Cardiac fibroblast (primary cell): ENCODE data around the gene IQGAP1.

Experiments
- DNase-seq, 2 donors: peaks; one replicate each; pipeline versions ENCODE4 v3.0.0 to v3.0.0-alpha.2; 2010; ENCODE audit warnings: low read depth in 2 of 2
- H3K4me3 ChIP-seq, 2 donors: replicated peaks in 1 of 2; 1 replicate in 1 of 2; 2 replicates in 1 of 2; pipeline ENCODE4 v1.5.1; 2011; ENCODE audit warnings: low read depth in 2 of 2, low read length in 2 of 2, mild to moderate bottlenecking in 2 of 2, moderate library complexity in 1 of 2
- TF ChIP-seq, protein P1 (sequence below): IDR thresholded peaks from one replicate; pipeline ENCODE4 v1.5.1; 2011; ENCODE audit warnings: low read depth, mild to moderate bottlenecking, low read length, inconsistent platforms

Gene IQGAP1

DNA sequence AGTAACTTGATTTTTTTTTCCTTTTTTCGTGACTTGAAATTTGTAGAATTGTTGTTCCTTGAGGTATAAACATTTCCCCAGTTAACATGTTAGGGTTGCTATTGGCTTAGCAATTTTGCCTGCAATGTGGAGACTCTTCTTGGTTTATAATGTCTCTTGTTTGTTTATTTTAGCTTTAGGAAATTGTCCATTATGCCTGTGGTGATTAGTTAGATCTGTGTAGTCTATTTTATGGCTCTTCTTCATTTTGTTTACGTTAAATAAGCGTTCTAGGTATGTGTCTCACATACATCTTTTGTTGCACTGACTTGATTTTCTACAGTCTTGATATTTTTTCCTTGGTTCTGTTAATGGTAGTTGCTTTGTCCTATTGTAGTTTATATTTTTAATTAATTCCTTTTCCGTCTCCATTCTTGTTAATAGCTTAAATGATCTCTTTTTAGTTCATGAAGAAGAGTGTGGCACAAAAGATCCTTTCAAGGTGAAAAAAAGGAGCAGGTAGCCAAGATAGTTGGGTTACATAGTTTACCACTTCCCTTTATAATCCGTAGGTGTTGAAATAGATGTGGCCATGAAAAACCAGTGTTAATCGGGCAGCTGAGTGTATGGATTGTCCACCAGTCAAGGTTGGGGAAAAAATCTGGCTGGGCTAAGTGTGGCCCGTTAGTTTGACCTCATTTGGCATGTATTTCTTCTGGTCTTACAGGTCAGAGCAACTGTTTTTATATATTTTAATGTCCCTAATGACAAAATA lies 12.1 kb downstream of the IQGAP1 start:
- TF ChIP-seq, protein P1, sequence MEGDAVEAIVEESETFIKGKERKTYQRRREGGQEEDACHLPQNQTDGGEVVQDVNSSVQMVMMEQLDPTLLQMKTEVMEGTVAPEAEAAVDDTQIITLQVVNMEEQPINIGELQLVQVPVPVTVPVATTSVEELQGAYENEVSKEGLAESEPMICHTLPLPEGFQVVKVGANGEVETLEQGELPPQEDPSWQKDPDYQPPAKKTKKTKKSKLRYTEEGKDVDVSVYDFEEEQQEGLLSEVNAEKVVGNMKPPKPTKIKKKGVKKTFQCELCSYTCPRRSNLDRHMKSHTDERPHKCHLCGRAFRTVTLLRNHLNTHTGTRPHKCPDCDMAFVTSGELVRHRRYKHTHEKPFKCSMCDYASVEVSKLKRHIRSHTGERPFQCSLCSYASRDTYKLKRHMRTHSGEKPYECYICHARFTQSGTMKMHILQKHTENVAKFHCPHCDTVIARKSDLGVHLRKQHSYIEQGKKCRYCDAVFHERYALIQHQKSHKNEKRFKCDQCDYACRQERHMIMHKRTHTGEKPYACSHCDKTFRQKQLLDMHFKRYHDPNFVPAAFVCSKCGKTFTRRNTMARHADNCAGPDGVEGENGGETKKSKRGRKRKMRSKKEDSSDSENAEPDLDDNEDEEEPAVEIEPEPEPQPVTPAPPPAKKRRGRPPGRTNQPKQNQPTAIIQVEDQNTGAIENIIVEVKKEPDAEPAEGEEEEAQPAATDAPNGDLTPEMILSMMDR: no peak
- no peak overlapping the region for H3K4me3 ChIP-seq
- peak in 1 of 2 donors; percentile 34 for DNase-seq

DNA sequence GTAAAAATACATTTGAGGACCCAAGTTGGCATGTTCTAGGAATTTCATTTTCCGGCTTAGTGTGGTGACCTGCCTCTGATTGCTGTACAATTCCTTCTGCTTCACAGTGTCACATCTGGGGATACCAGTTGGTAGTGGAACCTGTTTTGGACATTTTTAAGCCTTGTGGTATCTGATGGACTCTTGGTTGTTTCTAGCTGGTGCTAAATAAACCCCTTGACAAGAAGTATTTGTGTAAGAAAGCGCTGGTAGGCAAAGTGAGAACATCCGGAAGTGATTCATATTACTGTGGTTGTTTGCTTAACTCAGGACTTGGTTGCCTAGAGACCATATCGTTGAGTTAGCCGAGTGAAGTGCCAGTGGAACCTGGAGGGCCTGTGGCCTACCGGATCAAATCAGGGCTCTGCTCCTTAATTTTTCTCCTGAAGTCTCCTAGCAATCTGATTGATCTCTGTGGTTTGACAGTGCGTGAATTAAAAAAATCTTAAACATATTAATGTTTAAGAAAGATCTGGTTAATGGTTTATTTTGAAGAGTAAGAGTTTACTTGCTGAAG lies 12.8 kb downstream of the IQGAP1 start:
- no peak overlapping the region for H3K4me3 ChIP-seq
- peak; percentile 97 to 98 for DNase-seq
- TF ChIP-seq, protein P1: no peak

DNA sequence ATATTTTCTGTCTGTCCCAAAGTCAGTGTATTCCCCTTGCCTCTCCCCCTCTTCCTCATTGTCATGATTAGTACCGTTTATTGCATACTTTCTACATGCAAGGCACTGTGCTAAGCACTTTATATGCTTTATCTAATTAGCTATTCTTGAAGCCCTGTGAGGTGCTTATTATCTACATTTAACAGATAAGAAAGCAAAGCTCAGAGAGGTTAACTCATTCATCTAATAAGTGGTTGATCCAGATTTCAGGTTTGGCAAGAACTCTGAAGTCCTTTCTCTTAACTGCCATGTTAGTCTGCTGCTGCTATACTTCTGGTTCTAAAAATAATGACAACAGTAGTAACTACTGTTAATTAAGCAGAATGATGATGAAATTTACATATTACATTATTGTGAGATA lies 13.5 kb downstream of the IQGAP1 start:
- H3K4me3 ChIP-seq: no peak overlapping the region
- TF ChIP-seq, protein P1: no peak
- DNase-seq: no peak

DNA sequence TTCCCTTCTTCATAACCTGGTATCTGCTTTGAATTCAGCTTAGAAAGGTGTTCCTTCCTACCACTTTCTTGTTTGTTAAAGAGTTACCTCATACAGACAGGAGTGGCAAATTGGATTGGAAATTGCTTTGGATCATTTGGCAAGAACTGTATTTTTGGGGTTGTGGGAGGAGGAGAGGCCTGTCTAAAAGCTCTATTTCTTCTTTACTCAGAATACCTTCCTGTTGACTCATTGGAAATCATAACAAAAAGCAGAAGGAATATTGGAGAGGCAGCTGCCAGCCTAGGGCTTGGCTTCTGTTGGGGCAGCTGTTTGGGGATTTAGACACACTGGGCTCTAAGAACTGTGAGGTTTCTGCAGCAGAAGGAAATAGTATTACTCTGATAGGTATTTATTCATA lies 14.2 kb downstream of the IQGAP1 start:
- H3K4me3 ChIP-seq: no peak overlapping the region
- TF ChIP-seq, protein P1: no peak
- peak; percentile 86 to 89 for DNase-seq

DNA sequence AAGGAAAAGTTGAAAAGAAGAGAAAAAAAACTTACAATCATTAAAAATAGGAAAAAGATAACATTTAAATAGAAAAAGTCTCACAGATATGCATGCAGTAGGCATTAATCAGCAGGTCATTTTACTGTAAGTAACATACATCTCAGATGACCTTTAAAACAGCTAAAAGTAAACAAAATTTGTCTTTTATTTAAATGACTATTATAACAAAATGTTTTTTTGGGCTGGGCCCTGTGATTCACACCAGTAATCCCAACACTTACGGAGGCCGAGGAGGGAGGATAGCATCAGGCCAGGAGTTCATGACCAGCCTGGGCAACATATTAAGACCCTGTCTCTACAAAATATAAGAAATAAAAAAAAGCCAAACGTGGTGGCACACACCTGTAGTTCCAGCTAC lies 14.7 kb downstream of the IQGAP1 start:
- DNase-seq: peak in 1 of 2 donors; percentile 35
- H3K4me3 ChIP-seq: no peak overlapping the region
- TF ChIP-seq, protein P1: no peak

DNA sequence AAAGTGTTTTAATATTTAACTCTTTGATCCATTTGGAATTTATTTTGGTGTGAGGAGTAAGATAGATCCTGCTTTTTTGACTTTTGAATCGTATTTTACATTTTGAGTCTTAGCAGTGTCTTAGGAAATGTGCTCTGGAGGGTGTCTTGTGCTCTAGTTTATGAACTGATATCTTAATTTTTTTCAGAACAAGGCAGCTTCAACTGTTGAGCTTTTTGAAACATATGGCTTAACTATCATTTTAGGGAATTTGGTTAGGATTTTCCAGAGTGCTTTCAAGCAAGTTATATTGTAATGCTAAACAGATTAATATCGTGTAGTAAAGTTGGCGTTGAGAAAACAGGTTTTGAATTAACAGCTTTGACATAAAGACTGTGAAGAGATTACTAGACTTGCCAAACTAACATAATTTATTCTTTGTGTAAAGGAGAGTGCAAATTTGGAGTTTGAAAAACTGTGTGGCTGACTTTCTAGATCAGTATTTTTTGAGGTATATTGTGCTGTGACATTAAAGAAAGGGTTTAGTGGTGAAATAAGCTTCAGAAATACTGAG lies 17.1 kb downstream of the IQGAP1 start:
- no peak for DNase-seq
- TF ChIP-seq, protein P1: no peak
- no peak overlapping the region for H3K4me3 ChIP-seq
